Right lobe of liver (tissue), 4 donors: ENCODE data around the gene PVALEF.

Experiments used
- POLR2A ChIP-seq: fragments of 450-650 bp; IDR thresholded peaks from one replicate; pipeline ENCODE4 v1.6.1; 2017; ENCODE audit warnings: antibody characterized with exemption, mild to moderate bottlenecking
- TF ChIP-seq, protein P1 (sequence below), 4 donors: fragments of 200-600 bp in 3 of 4; fragments of 450-650 bp in 1 of 4; IDR thresholded peaks; one replicate each; pipeline versions ENCODE4 v1.5.1 to v1.8.0; 2016 to 2022; ENCODE audit warnings: antibody characterized with exemption in 4 of 4, mild to moderate bottlenecking in 2 of 4
- donor health status: DM: no; HTN: no; CAD: no.
- donor health status: DM: no; HTN: no; CAD: no.
- donor health status: DM: no; HTN: yes; CAD: no.

DNA sequence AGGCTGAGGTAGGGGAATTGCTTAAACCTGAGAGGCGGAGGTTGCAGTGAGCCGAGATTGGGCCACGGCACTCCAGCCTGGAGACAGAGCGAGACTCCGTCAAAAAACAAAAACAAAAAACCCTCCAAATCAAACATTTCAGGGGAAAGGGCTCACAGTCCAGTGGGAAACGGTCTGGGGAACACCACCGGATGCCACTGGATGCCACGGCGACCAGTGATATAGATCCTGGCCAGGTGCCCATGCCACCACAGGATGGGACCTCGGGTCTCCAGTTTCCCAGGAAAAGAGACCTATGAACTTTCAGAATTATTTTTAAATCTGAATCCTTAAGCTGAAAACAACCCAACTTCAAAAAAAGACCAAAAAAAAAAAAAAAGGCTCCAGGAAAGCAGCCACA is 45.2 kb downstream of the PVALEF start:
- TF ChIP-seq, protein P1, sequence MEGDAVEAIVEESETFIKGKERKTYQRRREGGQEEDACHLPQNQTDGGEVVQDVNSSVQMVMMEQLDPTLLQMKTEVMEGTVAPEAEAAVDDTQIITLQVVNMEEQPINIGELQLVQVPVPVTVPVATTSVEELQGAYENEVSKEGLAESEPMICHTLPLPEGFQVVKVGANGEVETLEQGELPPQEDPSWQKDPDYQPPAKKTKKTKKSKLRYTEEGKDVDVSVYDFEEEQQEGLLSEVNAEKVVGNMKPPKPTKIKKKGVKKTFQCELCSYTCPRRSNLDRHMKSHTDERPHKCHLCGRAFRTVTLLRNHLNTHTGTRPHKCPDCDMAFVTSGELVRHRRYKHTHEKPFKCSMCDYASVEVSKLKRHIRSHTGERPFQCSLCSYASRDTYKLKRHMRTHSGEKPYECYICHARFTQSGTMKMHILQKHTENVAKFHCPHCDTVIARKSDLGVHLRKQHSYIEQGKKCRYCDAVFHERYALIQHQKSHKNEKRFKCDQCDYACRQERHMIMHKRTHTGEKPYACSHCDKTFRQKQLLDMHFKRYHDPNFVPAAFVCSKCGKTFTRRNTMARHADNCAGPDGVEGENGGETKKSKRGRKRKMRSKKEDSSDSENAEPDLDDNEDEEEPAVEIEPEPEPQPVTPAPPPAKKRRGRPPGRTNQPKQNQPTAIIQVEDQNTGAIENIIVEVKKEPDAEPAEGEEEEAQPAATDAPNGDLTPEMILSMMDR (IDR thresholded peaks at IDR 0.05): no peak
- no peak for TF ChIP-seq POLR2A
